ENCODE data around the gene SLC17A2. TPM values are rescaled to one million over a fixed set of nuclear protein-coding genes. Genes with fewer than 3 reads are reported as not detected.

The SLC17A2 gene
- total RNA-seq, result under 1 TPM in 1 of 2 experiments, not detected in 1; 0.07 TPM

GRCh38 chr6:25930532-25931410, at the start of gene SLC17A2:
Gene SLC17A2 (minus strand): TSS chr6:25930691. CDS start chr6:25925796, 4,895 bp downstream.
- CTCF ChIA-PET, result no interaction called here

GRCh38 chr6:25975923-25976560, 45.6 kb upstream of the SLC17A2 start:
- H3K27me3 Mint-ChIP-seq, result no peaks in the 10 kb centered on the region
- H3K36me3 Mint-ChIP-seq (ENCODE audit: low read depth), result peaks cover 77% of the 10 kb centered on the region
- intact Hi-C loops (cut with DNase I, micrococcal nuclease), result loop anchor here in 1 of 2 experiments (1.0 to 5.0 kb wide), 3 partner anchors 9 to 41 kb away; partner anchors contain the start of gene TRIM38
- no peaks in the 10 kb centered on the region for H3K9me3 Mint-ChIP-seq (ENCODE audit: low read depth)
- H3K27ac Mint-ChIP-seq, result peak overlapping the region; percentile 24
- DNase-seq (no peak), ATAC-seq (peak; percentile 99)
- POLR2A ChIA-PET, result interaction anchor here (0.6 to 1.6 kb wide), 4 partner anchors 9 to 296 kb away, joined by 3 to 4 read pairs (median 4); no protein-coding TSS in a partner anchor
- H3K4me3 Mint-ChIP-seq, result no peak overlapping the region
- H3K4me1 Mint-ChIP-seq, result peaks cover 49% of the 10 kb centered on the region
- CTCF ChIA-PET, result interaction anchor here (1.1 to 2.5 kb wide), 3 partner anchors 16 to 27 kb away, joined by 3 to 8 read pairs (median 5); no protein-coding TSS in a partner anchor

More at GRCh38 chr6:25930532-25931410, at the start of gene SLC17A2:
- DNase-seq, result no peak
- no peak within 1 kb of the TSS for H3K27ac Mint-ChIP-seq
- H3K4me3 Mint-ChIP-seq, result no peak within 1 kb of the TSS
- no peaks in the 10 kb centered on the region for H3K9me3 Mint-ChIP-seq (ENCODE audit: low read depth)
- peaks cover 3% of the 10 kb centered on the region for H3K27me3 Mint-ChIP-seq
- H3K36me3 Mint-ChIP-seq (ENCODE audit: low read depth), result no peaks in the 10 kb centered on the region
- H3K4me1 Mint-ChIP-seq, result peaks cover 15% of the 10 kb centered on the region
- POLR2A ChIA-PET, result no interaction called here
- no peak for ATAC-seq
- intact Hi-C loops (cut with DNase I, micrococcal nuclease), result no loop called here

- peaks cover 61% of the 10 kb centered on the region for H3K4me1 Mint-ChIP-seq
- no peaks in the 10 kb centered on the region for H3K27me3 Mint-ChIP-seq
- no peak for ATAC-seq
- H3K36me3 Mint-ChIP-seq (ENCODE audit: low read depth), result peaks cover 80% of the 10 kb centered on the region
- H3K4me3 Mint-ChIP-seq, result no peak overlapping the region
- ChIA-PET CTCF (interaction anchor here (0.6 to 1.3 kb wide), 2 partner anchors 18 to 1133 kb away, joined by 4 read pairs; no protein-coding TSS in a partner anchor), POLR2A (no interaction called here)
- H3K27ac Mint-ChIP-seq, result no peak overlapping the region
- no peak for DNase-seq
- H3K9me3 Mint-ChIP-seq (ENCODE audit: low read depth), result no peaks in the 10 kb centered on the region
- intact Hi-C loops (cut with DNase I, micrococcal nuclease), result no loop called here
These were observed 43.5 kb upstream of the SLC17A2 start for GRCh38 chr6:25973923-25974555.

- no peak for DNase-seq
- Mint-ChIP-seq H3K27me3 (no peaks in the 10 kb centered on the region), H3K4me3 (no peak overlapping the region), H3K27ac (no peak overlapping the region), H3K36me3 (ENCODE audit: low read depth) (peaks cover 85% of the 10 kb centered on the region), H3K4me1 (peaks cover 72% of the 10 kb centered on the region), H3K9me3 (ENCODE audit: low read depth) (no peaks in the 10 kb centered on the region)
- intact Hi-C loops (cut with DNase I, micrococcal nuclease), result no loop called here
- CTCF ChIA-PET, result interaction anchor here (1.1 kb wide), 1 partner anchor 10 kb away, joined by 3 read pairs; the partner anchor contains the start of gene TRIM38
- ATAC-seq, result no peak
- POLR2A ChIA-PET, result no interaction called here
These were observed 42.4 kb upstream of the SLC17A2 start for GRCh38 chr6:25972902-25973301.

- H3K27ac Mint-ChIP-seq, result peak overlapping the region; percentile 38
- no peaks in the 10 kb centered on the region for H3K9me3 Mint-ChIP-seq (ENCODE audit: low read depth)
- ChIA-PET POLR2A (no interaction called here), CTCF (interaction anchor here (0.6 to 1.1 kb wide), 2 partner anchors 10 to 726 kb away, joined by 3 read pairs; partner anchors contain the start of gene TRIM38)
- H3K27me3 Mint-ChIP-seq, result no peaks in the 10 kb centered on the region
- DNase-seq (no peak), ATAC-seq (no peak)
- intact Hi-C loops (cut with DNase I, micrococcal nuclease), result no loop called here
- no peak overlapping the region for H3K4me3 Mint-ChIP-seq
- peaks cover 78% of the 10 kb centered on the region for H3K4me1 Mint-ChIP-seq
- H3K36me3 Mint-ChIP-seq (ENCODE audit: low read depth), result peaks cover 87% of the 10 kb centered on the region
These were observed 41.6 kb upstream of the SLC17A2 start for GRCh38 chr6:25972128-25972527.

- ATAC-seq, result no peak
- Mint-ChIP-seq H3K27ac (peak overlapping the region; percentile 59), H3K36me3 (ENCODE audit: low read depth) (peaks cover 87% of the 10 kb centered on the region), H3K4me3 (no peak overlapping the region), H3K27me3 (no peaks in the 10 kb centered on the region), H3K9me3 (ENCODE audit: low read depth) (no peaks in the 10 kb centered on the region), H3K4me1 (peaks cover 79% of the 10 kb centered on the region)
- DNase-seq, result peak; percentile 27
- ChIA-PET POLR2A (no interaction called here), CTCF (interaction anchor here (1.8 kb wide), 1 partner anchor 20 kb away, joined by 5 read pairs; no protein-coding TSS in a partner anchor)
- intact Hi-C loops (cut with DNase I, micrococcal nuclease), result no loop called here
These were observed 40.8 kb upstream of the SLC17A2 start for GRCh38 chr6:25971187-25971821.

GRCh38 chr6:25968769-25969168, 38.3 kb upstream of the SLC17A2 start:
- ATAC-seq, result no peak
- intact Hi-C loops (cut with DNase I, micrococcal nuclease), result no loop called here
- CTCF ChIA-PET, result interaction anchor here (0.6 to 1.2 kb wide), 4 partner anchors 11 to 88 kb away, joined by 3 to 4 read pairs (median 3); no protein-coding TSS in a partner anchor

GRCh38 chr6:25966711-25967110, 36.2 kb upstream of the SLC17A2 start:
- H3K4me3 Mint-ChIP-seq, result peak overlapping the region; percentile 96
- ATAC-seq (peak; percentile 26), DNase-seq (peak; percentile 55)
- H3K4me1 Mint-ChIP-seq, result peaks cover 74% of the 10 kb centered on the region
- H3K9me3 Mint-ChIP-seq (ENCODE audit: low read depth), result no peaks in the 10 kb centered on the region
- CTCF ChIA-PET, result interaction anchor here (1.1 to 1.3 kb wide), 5 partner anchors 14 to 51 kb away, joined by 3 to 9 read pairs (median 5); a partner anchor contains a TSS
- H3K27ac Mint-ChIP-seq, result peak overlapping the region; percentile 83
- H3K27me3 Mint-ChIP-seq, result no peaks in the 10 kb centered on the region
- H3K36me3 Mint-ChIP-seq (ENCODE audit: low read depth), result peaks cover 75% of the 10 kb centered on the region
- POLR2A ChIA-PET, result interaction anchor here (1.4 to 1.9 kb wide), 2 partner anchors 9 to 54 kb away, joined by 4 to 7 read pairs; a partner anchor contains a TSS
- intact Hi-C loops (cut with DNase I, micrococcal nuclease), result loop anchor here in 1 of 2 experiments (1.0 kb wide), 1 partner anchor 9 kb away; no protein-coding TSS in a partner anchor

More at GRCh38 chr6:25968769-25969168, 38.3 kb upstream of the SLC17A2 start:
- no peak overlapping the region for H3K27ac Mint-ChIP-seq
- H3K9me3 Mint-ChIP-seq (ENCODE audit: low read depth), result no peaks in the 10 kb centered on the region
- peaks cover 85% of the 10 kb centered on the region for H3K36me3 Mint-ChIP-seq (ENCODE audit: low read depth)
- POLR2A ChIA-PET, result no interaction called here
- peaks cover 83% of the 10 kb centered on the region for H3K4me1 Mint-ChIP-seq
- peak overlapping the region; percentile 96 for H3K4me3 Mint-ChIP-seq
- no peak for DNase-seq
- no peaks in the 10 kb centered on the region for H3K27me3 Mint-ChIP-seq

GRCh38 chr6:25965058-25965457, 34.6 kb upstream of the SLC17A2 start:
- ChIA-PET CTCF (interaction anchor here (0.7 to 1.0 kb wide), 2 partner anchors 12 to 27 kb away, joined by 3 to 5 read pairs; no protein-coding TSS in a partner anchor), POLR2A (interaction anchor here (1.2 kb wide), 1 partner anchor 66 kb away, joined by 5 read pairs; no protein-coding TSS in a partner anchor)
- peaks cover 72% of the 10 kb centered on the region for H3K36me3 Mint-ChIP-seq (ENCODE audit: low read depth)
- H3K9me3 Mint-ChIP-seq (ENCODE audit: low read depth), result peaks cover 8% of the 10 kb centered on the region
- H3K27ac Mint-ChIP-seq, result no peak overlapping the region
- DNase-seq (no peak), ATAC-seq (no peak)
- intact Hi-C loops (cut with DNase I, micrococcal nuclease), result no loop called here
- no peaks in the 10 kb centered on the region for H3K27me3 Mint-ChIP-seq
- H3K4me1 Mint-ChIP-seq, result peaks cover 75% of the 10 kb centered on the region
- H3K4me3 Mint-ChIP-seq, result peak overlapping the region; percentile 96

GRCh38 chr6:25963426-25964123, 33.1 kb upstream of the SLC17A2 start:
- Mint-ChIP-seq H3K27me3 (no peaks in the 10 kb centered on the region), H3K27ac (peak overlapping the region; percentile 85), H3K9me3 (ENCODE audit: low read depth) (peaks cover 22% of the 10 kb centered on the region), H3K4me3 (peak overlapping the region; percentile 96), H3K36me3 (ENCODE audit: low read depth) (peaks cover 72% of the 10 kb centered on the region), H3K4me1 (peaks cover 78% of the 10 kb centered on the region)
- POLR2A ChIA-PET, result interaction anchor here (0.6 to 2.6 kb wide), 3 partner anchors 40 to 57 kb away, joined by 3 to 17 read pairs (median 5); a partner anchor contains a TSS
- no peak for ATAC-seq
- CTCF ChIA-PET, result interaction anchor here (1.5 kb wide), 1 partner anchor 9 kb away, joined by 3 read pairs; no protein-coding TSS in a partner anchor
- intact Hi-C loops (cut with DNase I, micrococcal nuclease), result loop anchor here in 1 of 2 experiments (2.0 to 5.0 kb wide), 4 partner anchors 19 to 826 kb away; a partner anchor contains a TSS
- DNase-seq, result no peak

Measured in activated CD4-positive, alpha-beta T cell treated with anti-CD3 and anti-CD28 coated beads for 36 hours (primary cell).